Prostate gland (tissue), 2 donors: Measurements from ENCODE around the gene FNDC10.

Experiments
- CTCF ChIP-seq, 4 experiments: fragments of 200-600 bp in 2 of 4; fragments of 450-650 bp in 2 of 4; sonication (generic) in 2 of 4; IDR thresholded peaks; 1 replicate in 3 of 4; 2 replicates in 1 of 4; pipeline ENCODE4 v1.5.1; 2016 to 2019; ENCODE audit warnings: antibody characterized with exemption in 4 of 4, mild to moderate bottlenecking in 2 of 4, moderate library complexity in 2 of 4
- POLR2A ChIP-seq: fragments of 450-650 bp; IDR thresholded peaks from one replicate; pipeline ENCODE4 v1.6.1; 2016; ENCODE audit warnings: antibody characterized with exemption, mild to moderate bottlenecking
- POLR2AphosphoS5 ChIP-seq: sonication (generic); formaldehyde crosslinking; IDR thresholded peaks from one replicate; pipeline ENCODE4 v1.6.1; 2017; ENCODE audit warnings: antibody characterized with exemption

GRCh38 chr1:1577367-1578011, 22.4 kb downstream of the FNDC10 start:
- TF ChIP-seq CTCF (IDR thresholded peaks at IDR 0.05) (no peak), POLR2A (no peak), POLR2AphosphoS5 (no peak)
